VCaP (cell line): ENCODE measurements around the gene ANKRD44.
A peak's percentile ranks its signal among the peaks of the same experiment; 100 is the strongest.

Source experiments
- H3K27ac ChIP-seq: fragments of 450-650 bp; 2 replicates; pipeline ENCODE4 v1.5.1; 2017
- CTCF ChIP-seq: fragments of 450-650 bp; conservative IDR thresholded peaks from 2 replicates; pipeline ENCODE4 v1.5.1; 2017; ENCODE audit warnings: mild to moderate bottlenecking, moderate library complexity

ANKRD44 gene

GRCh38 chr2:197097578-197098366 is 212.8 kb downstream of the ANKRD44 start:
- no peak for TF ChIP-seq CTCF
- H3K27ac ChIP-seq: no peak overlapping the region

GRCh38 chr2:197096649-197097048 is 213.9 kb downstream of the ANKRD44 start:
- TF ChIP-seq CTCF: no peak
- no peak overlapping the region for H3K27ac ChIP-seq

- no peak overlapping the region for H3K27ac ChIP-seq
- no peak for TF ChIP-seq CTCF
Observed at GRCh38 chr2:197092431-197092830, 218.1 kb downstream of the ANKRD44 start.

GRCh38 chr2:197090742-197091367 is 219.7 kb downstream of the ANKRD44 start:
- no peak for TF ChIP-seq CTCF
- no peak overlapping the region for H3K27ac ChIP-seq

GRCh38 chr2:197089655-197090054 is 220.9 kb downstream of the ANKRD44 start:
- no peak overlapping the region for H3K27ac ChIP-seq
- no peak for TF ChIP-seq CTCF

- TF ChIP-seq CTCF: no peak
- H3K27ac ChIP-seq: no peak overlapping the region
Observed at GRCh38 chr2:197088694-197089093, 221.9 kb downstream of the ANKRD44 start.

GRCh38 chr2:197086500-197086899 is 224.1 kb downstream of the ANKRD44 start:
- H3K27ac ChIP-seq: peak overlapping the region; percentile 36
- no peak for TF ChIP-seq CTCF
